WERI-Rb-1 (cell line): ENCODE results near the gene CRYBG2.

Experiments
- DNase-seq: peaks from one replicate; pipeline ENCODE4 v3.0.0-alpha.2; 2020
- H3K27ac ChIP-seq: fragments of 250-450 bp; sonication (Bioruptor Pico); 2 replicates; pipeline ENCODE4 v1.5.1; 2020; ENCODE audit warnings: mild to moderate bottlenecking, moderate library complexity
- H3K27me3 ChIP-seq: fragments of 250-450 bp; sonication (Bioruptor Pico); 2 replicates; pipeline ENCODE4 v1.5.1; 2021; ENCODE audit warnings: mild to moderate bottlenecking, low read depth, moderate library complexity; ENCODE audit not compliant: insufficient read depth, severe bottlenecking
- H3K36me3 ChIP-seq: fragments of 250-450 bp; sonication (Bioruptor Pico); 2 replicates; pipeline ENCODE4 v1.5.1; 2020; ENCODE audit warnings: mild to moderate bottlenecking, moderate library complexity
- H3K4me3 ChIP-seq: 2 replicates; pipeline ENCODE4 v1.5.1; 2011; ENCODE audit warnings: low read depth, mild to moderate bottlenecking, control low read depth, low read length
- H3K9me3 ChIP-seq: fragments of 250-450 bp; sonication (Bioruptor Pico); 2 replicates; pipeline ENCODE4 v1.5.1; 2021; ENCODE audit warnings: mild to moderate bottlenecking, moderate library complexity; ENCODE audit not compliant: severe bottlenecking
- TF ChIP-seq, protein P1 (sequence below): IDR thresholded peaks from 2 replicates; pipeline ENCODE4 v1.5.1; 2011; ENCODE audit warnings: low read depth, mild to moderate bottlenecking, control low read depth, inconsistent platforms, low read length

CRYBG2 gene

DNA sequence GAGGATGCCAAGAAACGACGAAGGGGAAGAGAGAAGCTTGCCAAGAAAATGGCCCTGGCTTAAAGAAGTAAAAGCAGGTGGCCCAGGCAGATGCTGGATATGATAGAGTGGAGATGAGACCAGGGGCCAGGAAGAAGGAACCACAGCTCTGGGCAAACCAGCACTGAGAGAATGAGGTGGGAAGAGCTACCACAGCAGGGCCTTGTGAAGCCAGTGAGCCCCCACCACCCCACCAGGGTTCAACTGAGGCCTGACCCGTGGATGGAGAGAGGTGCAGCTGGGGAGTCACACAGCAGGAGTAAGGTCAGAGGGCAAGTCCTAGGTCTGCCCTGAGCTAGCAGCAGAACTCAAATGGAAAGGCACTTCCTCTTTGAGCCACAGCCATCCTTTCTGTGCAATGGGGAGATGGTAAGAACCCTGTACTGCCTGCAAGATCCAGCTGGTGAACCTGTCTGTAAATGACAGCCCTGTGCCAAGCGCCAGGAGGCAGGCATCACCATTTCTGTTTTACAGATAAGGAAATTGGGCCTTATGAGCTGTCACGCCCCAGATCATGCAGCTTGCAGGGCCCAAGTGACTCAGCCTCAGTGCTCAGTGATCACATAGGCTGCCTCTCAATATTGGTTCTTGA, 65.5 kb downstream of the CRYBG2 start:
- no peak for DNase-seq
- Histone ChIP-seq H3K9me3 (no peaks in the 10 kb centered on the region), H3K36me3 (peaks cover 5% of the 10 kb centered on the region), H3K4me3 (no peak overlapping the region), H3K27me3 (no peaks in the 10 kb centered on the region), H3K27ac (no peak overlapping the region)
- TF ChIP-seq, protein P1, sequence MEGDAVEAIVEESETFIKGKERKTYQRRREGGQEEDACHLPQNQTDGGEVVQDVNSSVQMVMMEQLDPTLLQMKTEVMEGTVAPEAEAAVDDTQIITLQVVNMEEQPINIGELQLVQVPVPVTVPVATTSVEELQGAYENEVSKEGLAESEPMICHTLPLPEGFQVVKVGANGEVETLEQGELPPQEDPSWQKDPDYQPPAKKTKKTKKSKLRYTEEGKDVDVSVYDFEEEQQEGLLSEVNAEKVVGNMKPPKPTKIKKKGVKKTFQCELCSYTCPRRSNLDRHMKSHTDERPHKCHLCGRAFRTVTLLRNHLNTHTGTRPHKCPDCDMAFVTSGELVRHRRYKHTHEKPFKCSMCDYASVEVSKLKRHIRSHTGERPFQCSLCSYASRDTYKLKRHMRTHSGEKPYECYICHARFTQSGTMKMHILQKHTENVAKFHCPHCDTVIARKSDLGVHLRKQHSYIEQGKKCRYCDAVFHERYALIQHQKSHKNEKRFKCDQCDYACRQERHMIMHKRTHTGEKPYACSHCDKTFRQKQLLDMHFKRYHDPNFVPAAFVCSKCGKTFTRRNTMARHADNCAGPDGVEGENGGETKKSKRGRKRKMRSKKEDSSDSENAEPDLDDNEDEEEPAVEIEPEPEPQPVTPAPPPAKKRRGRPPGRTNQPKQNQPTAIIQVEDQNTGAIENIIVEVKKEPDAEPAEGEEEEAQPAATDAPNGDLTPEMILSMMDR = no peak

DNA sequence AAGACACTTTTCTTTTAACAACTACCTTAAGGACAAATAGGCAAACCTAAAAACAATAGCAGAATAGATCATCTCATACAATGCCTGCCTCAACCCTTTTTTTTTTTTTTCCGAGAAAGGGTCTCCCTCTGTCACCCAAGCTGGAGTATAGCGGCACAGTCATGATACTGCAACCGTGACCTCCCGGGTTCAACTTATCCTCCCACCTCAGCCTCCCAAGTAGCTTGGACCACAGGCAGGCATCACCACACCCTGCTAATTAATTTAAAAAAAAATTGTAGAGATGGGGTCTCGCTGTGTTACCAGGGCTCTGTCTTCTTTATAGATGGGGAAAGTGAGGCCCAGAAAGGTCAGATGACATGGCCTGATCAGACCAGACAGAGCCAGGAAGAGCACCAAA, 66.1 kb downstream of the CRYBG2 start:
- Histone ChIP-seq H3K36me3 (peaks cover 5% of the 10 kb centered on the region), H3K27me3 (no peaks in the 10 kb centered on the region), H3K9me3 (no peaks in the 10 kb centered on the region), H3K27ac (no peak overlapping the region; the same call in 1 of the 2 replicates), H3K4me3 (no peak overlapping the region)
- TF ChIP-seq, protein P1 = no peak
- DNase-seq = no peak

DNA sequence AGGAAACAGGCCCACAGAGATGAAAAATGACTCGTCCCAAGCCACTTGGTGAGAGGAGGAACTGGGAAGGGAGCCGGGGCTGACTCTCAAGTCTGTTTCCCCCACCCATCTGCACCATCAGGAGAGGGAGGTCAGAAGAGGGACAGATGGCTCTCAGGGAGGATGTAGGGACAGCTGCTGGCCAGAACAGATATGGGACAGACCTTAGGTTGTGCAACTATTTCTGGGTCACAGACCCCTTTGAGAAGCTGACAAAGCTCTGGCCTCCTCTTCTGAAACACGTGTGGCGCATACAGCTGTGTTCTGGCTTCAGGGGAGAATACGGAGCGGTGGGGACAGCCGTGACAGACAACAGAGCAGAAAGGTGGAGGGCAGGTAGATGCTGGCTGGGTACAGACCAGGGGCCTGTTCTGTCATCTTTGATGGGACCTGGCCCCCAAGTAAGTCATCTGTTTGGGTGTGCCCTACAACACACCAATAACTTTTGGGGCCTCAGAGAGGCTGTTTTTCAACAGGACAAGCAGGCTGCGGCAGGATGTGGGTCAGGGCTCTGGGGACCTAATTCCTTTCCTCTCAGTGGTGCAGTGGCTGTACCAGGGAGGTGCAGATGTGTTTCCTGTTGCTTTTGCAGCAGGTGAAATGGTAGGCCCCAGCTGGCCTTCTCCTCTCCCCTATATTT, 66.8 kb downstream of the CRYBG2 start:
- DNase-seq = peak; percentile 73
- TF ChIP-seq, protein P1 = no peak
- peaks cover 5% of the 10 kb centered on the region for H3K36me3 ChIP-seq
- no peak overlapping the region for H3K4me3 ChIP-seq
- no peaks in the 10 kb centered on the region for H3K27me3 ChIP-seq
- no peaks in the 10 kb centered on the region for H3K9me3 ChIP-seq
- H3K27ac ChIP-seq = peak overlapping the region; percentile 50

DNA sequence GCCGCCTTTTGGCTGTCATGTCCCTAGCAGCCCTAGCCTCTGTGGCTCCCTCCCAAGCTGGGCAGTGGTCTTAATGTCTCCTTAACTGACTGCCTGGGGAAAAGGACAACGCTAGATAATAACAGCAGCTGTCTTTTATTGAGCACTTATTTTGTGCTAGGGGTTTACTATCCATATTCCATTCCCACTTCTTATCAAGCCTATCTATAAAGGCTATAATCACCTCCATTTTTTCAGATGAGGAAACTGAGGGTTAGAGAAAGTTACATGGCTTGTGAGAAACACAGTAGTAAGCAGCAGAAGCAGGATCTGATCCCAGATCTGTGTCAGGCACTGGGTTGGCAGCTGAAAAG, 67.9 kb downstream of the CRYBG2 start:
- TF ChIP-seq, protein P1 = no peak
- Histone ChIP-seq H3K36me3 (peaks cover 9% of the 10 kb centered on the region), H3K27ac (no peak overlapping the region)

DNA sequence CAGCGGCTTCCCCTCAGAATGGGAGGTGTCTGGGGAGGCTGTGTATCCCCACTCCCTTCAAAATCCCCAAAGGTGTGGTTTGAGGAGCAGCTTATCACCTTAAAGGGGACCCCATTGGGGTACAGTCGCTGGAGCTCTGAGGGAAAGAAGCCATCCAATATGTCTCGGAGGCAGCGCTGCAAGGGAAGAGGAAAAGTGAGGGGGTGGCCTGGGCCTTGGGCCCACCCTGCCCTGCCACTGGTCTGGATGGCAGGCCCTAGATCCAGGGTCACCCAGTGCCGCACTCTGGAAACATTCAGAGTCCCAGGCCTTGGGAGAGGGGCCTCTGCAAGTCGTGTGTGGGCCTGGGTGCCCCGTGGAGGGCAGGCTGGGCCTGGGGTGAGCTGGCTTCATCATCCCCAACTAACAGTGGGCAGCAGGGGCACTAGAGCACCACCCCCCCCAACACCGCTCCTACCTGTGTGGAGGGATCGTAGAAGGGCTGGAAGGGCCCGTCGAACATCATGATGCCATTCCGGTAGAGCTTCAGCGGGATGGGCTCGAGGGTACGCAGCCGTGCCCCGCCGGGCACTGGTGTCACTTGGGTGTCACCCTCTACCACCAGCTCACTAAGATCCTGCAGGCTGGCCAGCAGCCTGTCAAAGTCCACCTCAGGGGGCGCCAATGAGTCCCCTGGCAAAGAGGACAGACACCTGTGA, 68.4 kb downstream of the CRYBG2 start:
- Histone ChIP-seq H3K27ac (peak overlapping the region; percentile 47), H3K27me3 (no peaks in the 10 kb centered on the region), H3K9me3 (no peaks in the 10 kb centered on the region), H3K36me3 (peaks cover 10% of the 10 kb centered on the region), H3K4me3 (no peak overlapping the region)
- TF ChIP-seq, protein P1 = peak; percentile 77
- peak; percentile 78 for DNase-seq

More for the DNA sequence above, 67.9 kb downstream of the CRYBG2 start:
- H3K4me3 ChIP-seq = no peak overlapping the region
- H3K27me3 ChIP-seq = no peaks in the 10 kb centered on the region
- no peaks in the 10 kb centered on the region for H3K9me3 ChIP-seq
- DNase-seq = no peak
